Skin epidermis (tissue), 12 donors: ENCODE measurements around the gene ZNF292.
"Not testable (repeated sequence)": the region's sequence is repeated elsewhere in the genome, so short reads cannot be mapped to it uniquely, and the experiment has no call there.

Experiments used
- H3K27ac ChIP-seq, 21 experiments: fragments of 200-600 bp; sonication (generic) in 11 of 21; one replicate each; pipeline ENCODE4 v1.5.0; 2020; ENCODE audit warnings: mild to moderate bottlenecking in 3 of 21, inconsistent platforms in 2 of 21, moderate library complexity in 2 of 21
- H3K4me3 ChIP-seq, 7 experiments: fragments of 200-600 bp; sonication (generic) in 2 of 7; one replicate each; pipeline ENCODE4 v1.5.0; 2020; ENCODE audit warnings: inconsistent platforms in 2 of 7, mild to moderate bottlenecking in 2 of 7, moderate library complexity in 1 of 7

Gene ZNF292

DNA sequence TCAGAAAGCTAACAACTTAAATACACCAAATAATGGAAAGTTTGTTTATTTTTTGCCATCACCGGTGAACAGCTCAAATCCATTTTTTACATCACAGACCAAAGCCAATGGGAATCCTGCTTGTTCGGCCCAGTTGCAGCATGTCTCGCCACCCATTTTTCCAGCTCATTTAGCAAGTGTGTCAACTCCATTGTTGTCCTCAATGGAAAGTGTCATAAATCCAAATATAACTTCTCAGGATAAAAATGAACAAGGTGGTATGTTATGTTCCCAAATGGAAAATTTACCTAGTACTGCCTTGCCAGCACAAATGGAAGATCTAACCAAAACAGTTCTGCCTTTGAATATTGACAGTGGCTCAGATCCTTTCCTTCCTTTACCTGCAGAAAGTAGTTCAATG lies 101.7 kb downstream of the ZNF292 start:
- Histone ChIP-seq H3K4me3 (no peak overlapping the region), H3K27ac (no peak overlapping the region)

- H3K27ac ChIP-seq, result no peak overlapping the region
- no peak overlapping the region for H3K4me3 ChIP-seq
Observed at GRCh38 chr6:87257565-87257964, 102.2 kb downstream of the ZNF292 start.

DNA sequence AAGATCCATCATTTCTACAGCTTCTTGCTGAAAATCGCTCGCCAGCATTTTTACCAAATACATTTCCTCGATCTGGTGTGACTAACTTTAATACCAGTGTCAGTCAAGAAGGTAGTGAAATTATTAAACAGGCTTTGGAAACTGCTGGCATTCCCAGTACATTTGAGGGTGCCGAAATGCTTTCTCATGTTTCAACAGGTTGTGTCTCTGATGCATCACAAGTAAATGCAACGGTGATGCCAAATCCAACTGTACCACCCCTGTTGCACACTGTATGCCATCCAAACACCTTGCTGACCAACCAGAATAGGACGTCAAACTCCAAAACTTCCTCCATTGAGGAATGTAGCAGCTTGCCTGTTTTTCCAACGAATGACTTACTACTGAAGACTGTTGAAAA lies 102.6 kb downstream of the ZNF292 start:
- Histone ChIP-seq H3K27ac (no peak overlapping the region), H3K4me3 (no peak overlapping the region)

DNA sequence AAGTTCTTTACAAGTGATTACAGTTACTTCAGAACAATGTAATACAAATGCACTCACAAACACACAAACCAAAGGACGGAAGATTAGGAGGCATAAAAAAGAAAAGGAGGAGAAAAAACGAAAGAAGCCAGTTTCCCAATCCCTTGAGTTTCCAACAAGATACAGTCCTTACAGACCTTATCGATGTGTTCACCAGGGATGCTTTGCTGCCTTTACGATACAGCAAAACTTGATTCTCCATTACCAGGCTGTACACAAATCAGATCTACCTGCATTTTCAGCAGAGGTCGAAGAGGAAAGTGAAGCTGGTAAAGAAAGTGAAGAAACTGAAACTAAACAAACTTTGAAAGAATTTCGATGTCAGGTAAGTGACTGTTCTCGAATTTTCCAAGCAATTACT lies 104.4 kb downstream of the ZNF292 start:
- Histone ChIP-seq H3K4me3 (no peak overlapping the region), H3K27ac (no peak overlapping the region)

DNA sequence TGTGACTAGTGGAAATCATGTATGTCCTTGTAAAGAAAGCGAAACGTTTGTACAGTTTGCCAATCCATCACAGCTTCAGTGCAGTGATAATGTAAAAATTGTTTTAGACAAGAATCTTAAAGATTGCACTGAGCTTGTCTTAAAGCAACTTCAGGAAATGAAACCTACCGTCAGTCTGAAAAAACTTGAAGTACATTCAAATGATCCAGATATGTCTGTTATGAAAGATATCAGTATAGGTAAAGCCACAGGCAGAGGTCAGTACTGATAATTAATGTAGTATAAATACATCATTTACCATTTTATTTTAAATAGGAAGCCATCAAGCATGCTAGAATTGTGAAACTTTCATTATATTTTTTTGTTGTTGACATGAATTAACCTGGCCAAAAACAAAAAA lies 106.2 kb downstream of the ZNF292 start:
- no peak overlapping the region for H3K4me3 ChIP-seq
- H3K27ac ChIP-seq, result no peak overlapping the region

GRCh38 chr6:87264481-87264880 lies 109.1 kb downstream of the ZNF292 start:
- H3K4me3 ChIP-seq, result no peak overlapping the region
- H3K27ac ChIP-seq, result no peak overlapping the region

GRCh38 chr6:87274660-87275274 lies 119.4 kb downstream of the ZNF292 start:
- Histone ChIP-seq H3K27ac (no peak overlapping the region), H3K4me3 (no peak overlapping the region)

GRCh38 chr6:87276624-87277023 lies 121.3 kb downstream of the ZNF292 start:
- H3K4me3 ChIP-seq, result no peak overlapping the region
- H3K27ac ChIP-seq, result no peak overlapping the region

DNA sequence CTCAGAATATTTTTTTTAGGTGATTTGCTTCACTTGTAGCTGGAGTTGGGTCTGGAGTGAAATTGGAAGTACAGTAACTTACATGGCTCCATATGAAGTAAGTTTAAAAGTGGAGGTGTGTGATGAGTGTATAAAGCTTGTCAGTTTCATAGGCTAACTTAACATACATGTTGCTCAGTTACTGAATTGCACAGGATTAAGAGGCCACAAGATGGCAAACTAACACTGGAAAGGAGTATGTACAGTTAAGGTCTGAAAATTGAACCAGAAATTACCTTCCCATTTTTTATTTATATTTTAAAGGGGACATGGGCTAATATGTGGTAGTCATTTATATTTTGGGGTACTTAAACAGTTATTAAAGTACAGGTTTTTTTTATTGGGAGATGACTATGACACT lies 121.8 kb downstream of the ZNF292 start:
- Histone ChIP-seq H3K27ac (no peak overlapping the region), H3K4me3 (no peak overlapping the region)

- Histone ChIP-seq H3K4me3 (no peak overlapping the region), H3K27ac (no peak overlapping the region)
Observed at GRCh38 chr6:87279196-87279595, 123.8 kb downstream of the ZNF292 start.

- Histone ChIP-seq H3K27ac (no peak overlapping the region), H3K4me3 (no peak overlapping the region)
Observed at GRCh38 chr6:87281426-87281825, 126.1 kb downstream of the ZNF292 start.

- no peak overlapping the region for H3K4me3 ChIP-seq
- no peak overlapping the region for H3K27ac ChIP-seq
Observed at GRCh38 chr6:87282743-87283142, 127.4 kb downstream of the ZNF292 start.

DNA sequence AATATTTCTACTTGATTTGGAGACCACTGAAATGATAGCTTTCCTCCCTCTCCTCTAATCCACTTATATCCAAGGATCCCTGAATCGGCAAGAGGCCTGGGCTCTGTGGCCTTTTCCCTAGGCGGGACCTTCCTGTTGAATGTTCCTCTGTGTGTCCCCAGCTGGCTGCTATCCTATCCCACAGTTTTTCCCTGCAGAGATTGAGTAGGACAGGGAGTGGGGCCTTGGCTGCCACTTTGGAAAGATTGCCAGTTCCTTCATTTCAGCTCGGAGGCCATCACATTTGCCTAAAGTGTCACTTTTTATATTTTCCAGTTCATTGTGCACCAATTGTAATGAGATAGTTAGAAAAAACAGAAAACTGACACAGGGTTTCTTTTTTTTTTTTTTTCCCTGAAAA lies 128.1 kb downstream of the ZNF292 start:
- Histone ChIP-seq H3K4me3 (no peak overlapping the region), H3K27ac (no peak overlapping the region)

DNA sequence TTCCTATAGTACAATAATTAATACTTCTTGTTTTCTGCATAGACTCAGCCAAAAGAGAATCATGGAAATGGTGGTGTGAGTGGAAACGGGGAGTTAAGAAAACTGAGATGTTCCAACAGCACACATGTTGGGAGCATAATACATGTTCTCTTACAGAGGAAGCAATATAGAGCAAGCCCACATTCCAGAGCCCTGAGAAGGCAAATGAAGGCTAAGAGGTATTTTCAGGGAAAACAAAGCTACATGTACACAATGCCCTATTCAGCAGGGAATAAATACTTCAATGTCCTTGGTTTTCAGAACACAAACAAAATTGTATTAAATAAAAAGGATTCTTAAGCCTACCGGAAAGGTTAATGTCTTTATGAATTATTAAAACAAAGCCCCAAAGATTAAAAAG lies 131.9 kb downstream of the ZNF292 start:
- H3K27ac ChIP-seq, result no peak overlapping the region

GRCh38 chr6:87289571-87289970 lies 134.2 kb downstream of the ZNF292 start:
- no peak overlapping the region for H3K27ac ChIP-seq
- no peak overlapping the region for H3K4me3 ChIP-seq

More for the DNA sequence above, 131.9 kb downstream of the ZNF292 start:
- H3K4me3 ChIP-seq, result no peak overlapping the region

GRCh38 chr6:87291883-87292282 lies 136.5 kb downstream of the ZNF292 start:
- H3K4me3 ChIP-seq, result no peak overlapping the region
- H3K27ac ChIP-seq, result no peak overlapping the region

DNA sequence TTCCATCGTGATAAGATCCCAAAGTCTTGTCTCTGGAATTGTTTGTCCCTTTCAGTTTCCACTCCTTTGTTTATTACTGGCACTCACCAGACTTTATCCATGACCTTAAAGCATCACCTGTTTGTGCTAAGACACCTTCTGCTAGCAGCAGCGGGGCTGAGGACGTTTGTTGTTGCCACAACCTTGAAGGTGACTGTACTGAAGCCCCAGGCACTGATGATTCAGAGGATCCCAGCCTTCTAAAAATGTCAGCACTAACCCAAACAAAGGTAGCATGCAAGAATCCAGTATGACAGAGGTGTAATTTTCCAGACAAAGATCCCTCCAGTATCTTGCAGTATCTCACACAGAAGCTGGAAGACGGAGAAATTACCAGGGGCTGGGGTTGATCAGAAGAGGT lies 138.2 kb downstream of the ZNF292 start:
- no peak overlapping the region for H3K4me3 ChIP-seq
- no peak overlapping the region for H3K27ac ChIP-seq

DNA sequence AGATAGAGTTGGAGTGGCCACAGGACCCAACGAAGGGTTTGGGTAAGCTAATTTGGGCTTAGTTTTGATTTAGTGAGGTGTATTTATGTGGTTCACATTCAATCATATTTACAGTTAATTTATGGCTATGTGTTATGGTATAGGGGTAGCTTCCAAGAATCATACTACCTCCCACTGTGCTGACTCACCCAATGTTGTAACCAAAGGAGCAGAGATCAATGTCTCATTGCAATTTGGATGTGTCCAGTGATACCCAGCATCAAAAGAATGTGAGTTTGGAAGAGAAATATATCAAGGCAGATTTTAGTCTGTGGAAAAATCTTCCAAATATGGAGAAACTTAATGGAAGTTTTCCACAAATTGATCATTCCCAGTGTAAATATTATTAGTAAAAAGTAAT lies 141.8 kb downstream of the ZNF292 start:
- Histone ChIP-seq H3K4me3 (no peak overlapping the region), H3K27ac (no peak overlapping the region)

- H3K27ac ChIP-seq, H3K4me3 ChIP-seq: not testable (repeated sequence)
Observed at GRCh38 chr6:87301277-87301676, 145.9 kb downstream of the ZNF292 start.

DNA sequence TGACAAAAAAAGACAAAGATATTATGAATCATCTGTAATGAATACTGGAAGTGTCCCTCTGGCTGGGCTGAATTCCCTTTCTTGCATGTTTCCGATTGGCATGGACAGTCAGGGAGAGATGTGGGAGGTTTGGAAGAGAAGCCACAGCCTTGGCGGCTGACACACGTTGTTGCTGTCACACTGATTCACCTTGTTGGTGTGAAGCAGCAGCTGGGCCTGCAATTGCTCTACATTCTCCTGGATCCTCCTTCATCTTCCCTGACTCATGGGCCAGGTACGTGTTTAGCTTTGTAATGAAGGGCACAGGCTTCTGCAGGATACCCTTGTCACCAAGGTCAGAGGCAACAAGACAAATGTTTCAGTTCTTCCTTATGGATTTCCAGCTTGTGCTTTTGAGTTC lies 153.6 kb downstream of the ZNF292 start:
- Histone ChIP-seq H3K4me3 (no peak overlapping the region), H3K27ac (no peak overlapping the region)

DNA sequence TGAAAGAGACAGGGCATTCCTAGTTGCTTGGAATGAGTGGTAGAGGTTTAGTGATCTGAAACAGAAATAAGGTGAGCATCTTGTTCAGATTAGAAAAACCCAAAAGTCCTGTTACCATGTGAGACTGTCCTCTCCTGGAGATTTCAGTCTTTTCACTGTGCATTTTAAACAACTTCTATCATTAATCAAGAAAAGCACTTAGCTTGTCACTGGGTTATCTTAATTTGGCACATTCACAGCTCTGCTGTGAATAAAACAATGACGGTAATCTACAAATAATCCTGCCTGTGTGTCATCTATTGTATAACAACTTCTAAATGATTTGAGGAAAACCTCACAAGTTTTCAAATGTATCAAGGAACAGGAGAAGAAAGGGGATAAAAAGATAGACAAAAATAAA lies 157.5 kb downstream of the ZNF292 start:
- H3K27ac ChIP-seq, result no peak overlapping the region
- H3K4me3 ChIP-seq, result no peak overlapping the region
